BE2C (cell line): ENCODE measurements around the gene TMEM259.
A peak's percentile ranks its signal among the peaks of the same experiment; 100 is the strongest.

Experiments
- DNase-seq: peaks from one replicate; pipeline ENCODE4 v3.0.0-alpha.2; 2020
- H3K27me3 ChIP-seq: fragments of 250-450 bp; sonication (Bioruptor Pico); 2 replicates; pipeline ENCODE4 v1.5.1; 2020; ENCODE audit warnings: mild to moderate bottlenecking
- H3K36me3 ChIP-seq: fragments of 250-450 bp; sonication (Bioruptor Pico); 2 replicates; pipeline ENCODE4 v1.5.1; 2020; ENCODE audit warnings: mild to moderate bottlenecking
- H3K4me1 ChIP-seq: fragments of 250-450 bp; sonication (Bioruptor Pico); 2 replicates; pipeline ENCODE4 v1.5.1; 2020
- H3K4me3 ChIP-seq: 2 replicates; pipeline ENCODE4 v1.5.1; 2011; ENCODE audit warnings: low read depth, low read length
- H3K9me3 ChIP-seq: fragments of 250-450 bp; sonication (Bioruptor Pico); 2 replicates; pipeline ENCODE4 v1.5.1; 2020
- CTCF ChIP-seq: IDR thresholded peaks from 2 replicates; pipeline ENCODE4 v1.5.1; 2012; ENCODE audit warnings: mild to moderate bottlenecking, low read depth, low read length

The TMEM259 gene

GRCh38 chr19:974564-975257 is 46.2 kb downstream of the TMEM259 start:
- Histone ChIP-seq H3K4me3 (no peak overlapping the region), H3K36me3 (peaks cover 19% of the 10 kb centered on the region), H3K4me1 (no peaks in the 10 kb centered on the region), H3K27me3 (no peaks in the 10 kb centered on the region), H3K9me3 (peaks cover 5% of the 10 kb centered on the region; the same call in 1 of the 2 replicates)
- DNase-seq = peak; percentile 13
- TF ChIP-seq CTCF = no peak

GRCh38 chr19:973726-974563 is 47.0 kb downstream of the TMEM259 start:
- DNase-seq = peak; percentile 8
- Histone ChIP-seq H3K4me3 (no peak overlapping the region), H3K36me3 (peaks cover 23% of the 10 kb centered on the region), H3K4me1 (no peaks in the 10 kb centered on the region), H3K27me3 (no peaks in the 10 kb centered on the region), H3K9me3 (peaks cover 5% of the 10 kb centered on the region; the same call in 1 of the 2 replicates)
- no peak for TF ChIP-seq CTCF

- no peak for TF ChIP-seq CTCF
- H3K9me3 ChIP-seq = peaks cover 5% of the 10 kb centered on the region; the same call in 1 of the 2 replicates
- no peak for DNase-seq
- no peaks in the 10 kb centered on the region for H3K4me1 ChIP-seq
- H3K4me3 ChIP-seq = no peak overlapping the region
- H3K27me3 ChIP-seq = no peaks in the 10 kb centered on the region
- peaks cover 31% of the 10 kb centered on the region for H3K36me3 ChIP-seq
Measured at GRCh38 chr19:972281-972680, 48.6 kb downstream of the TMEM259 start.

GRCh38 chr19:971795-972194 is 49.1 kb downstream of the TMEM259 start:
- Histone ChIP-seq H3K4me3 (no peak overlapping the region), H3K9me3 (peaks cover 5% of the 10 kb centered on the region; the same call in 1 of the 2 replicates), H3K4me1 (no peaks in the 10 kb centered on the region), H3K36me3 (peaks cover 36% of the 10 kb centered on the region), H3K27me3 (no peaks in the 10 kb centered on the region)
- DNase-seq = no peak
- TF ChIP-seq CTCF = no peak

GRCh38 chr19:970695-971094 is 50.2 kb downstream of the TMEM259 start:
- H3K27me3 ChIP-seq = no peaks in the 10 kb centered on the region
- H3K36me3 ChIP-seq = peaks cover 41% of the 10 kb centered on the region
- DNase-seq = peak; percentile 20
- no peaks in the 10 kb centered on the region for H3K4me1 ChIP-seq
- peak; percentile 77 for TF ChIP-seq CTCF
- H3K4me3 ChIP-seq = no peak overlapping the region
- peaks cover 5% of the 10 kb centered on the region; the same call in 1 of the 2 replicates for H3K9me3 ChIP-seq
